K562 (cell line): ENCODE measurements around the gene TMEM214. TPM values are rescaled to one million over a fixed set of nuclear protein-coding genes. Genes with fewer than 3 reads are reported as not detected.

ENCODE experiments used
- CREBBP ChIP-seq: IDR thresholded peaks from one replicate; pipeline ENCODE4 v1.6.1; 2012; ENCODE audit warnings: low read depth, mild to moderate bottlenecking, control low read depth, inconsistent platforms, low read length
- CTCFL ChIP-seq: IDR thresholded peaks from 2 replicates; pipeline ENCODE4 v1.6.1; 2011; ENCODE audit warnings: borderline replicate concordance, low read depth, mild to moderate bottlenecking, moderate library complexity, low read length; ENCODE audit not compliant: insufficient read depth, poor library complexity, severe bottlenecking
- HIVEP1 ChIP-seq: fragments of 250-450 bp; sonication (Bioruptor Pico); IDR thresholded peaks from 2 replicates; pipeline ENCODE4 v1.4.0; 2020; ENCODE audit warnings: mild to moderate bottlenecking
- JUN ChIP-seq, 2 experiments: sonication (generic) in 1 of 2; formaldehyde crosslinking in 1 of 2; IDR thresholded peaks; 2 replicates each; pipeline versions ENCODE4 v1.6.1 to v1.8.0; 2012 to 2022; ENCODE audit warnings: borderline replicate concordance in 2 of 2, mild to moderate bottlenecking in 2 of 2, improper control_type of control experiment in 1 of 2, low read depth in 1 of 2, low read length in 1 of 2, missing genetic modification reagents in 1 of 2
- KLF6 ChIP-seq: fragments of 250-450 bp; sonication (Bioruptor Pico); IDR thresholded peaks from 2 replicates; pipeline ENCODE4 v1.4.0; 2020; ENCODE audit warnings: mild to moderate bottlenecking, moderate library complexity, borderline replicate concordance
- MAFG ChIP-seq: fragments of 450-650 bp; conservative IDR thresholded peaks from 2 replicates; pipeline ENCODE4 v1.6.1; 2016; ENCODE audit warnings: missing genetic modification characterization, missing compliant biosample characterization
- MAZ ChIP-seq, 2 experiments: fragments of 450-650 bp in 1 of 2; sonication (generic) in 1 of 2; formaldehyde crosslinking; IDR thresholded peaks in 1 of 2; conservative IDR thresholded peaks in 1 of 2; 2 replicates each; pipeline versions ENCODE4 v1.4.0 to v1.5.0; 2020; ENCODE audit warnings: mild to moderate bottlenecking in 1 of 2, missing genetic modification reagents in 1 of 2
- NFIC ChIP-seq: fragments of 450-650 bp; IDR thresholded peaks from 2 replicates; pipeline ENCODE4 v1.6.1; 2017; ENCODE audit warnings: mild to moderate bottlenecking, inconsistent platforms
- SMARCB1 ChIP-seq: IDR thresholded peaks from 2 replicates; pipeline ENCODE4 v1.6.1; 2011; ENCODE audit warnings: improper control_type of control experiment, low read depth; ENCODE audit not compliant: insufficient read length
- TBL1XR1 ChIP-seq, 2 experiments: IDR thresholded peaks; 2 replicates each; pipeline ENCODE4 v1.6.1; 2012; ENCODE audit warnings: improper control_type of control experiment in 2 of 2, low read length in 2 of 2, mild to moderate bottlenecking in 1 of 2
- ZBTB12 ChIP-seq: fragments of 250-450 bp; sonication (Bioruptor Pico); IDR thresholded peaks from 2 replicates; pipeline ENCODE4 v1.4.0; 2020
- ZBTB2 ChIP-seq: fragments of 450-650 bp; IDR thresholded peaks from 2 replicates; pipeline ENCODE4 v1.6.1; 2016; ENCODE audit warnings: antibody characterized with exemption
- polyA plus RNA-seq, 8 experiments: library from polyadenylated mRNA; depleted of rRNA in 4 of 8; stranded (reverse) in 5 of 8; unstranded in 3 of 8; fragments of >200 nt; fragmentation: Nextera tagmentation in 2 of 8; fragmentation: Illumina TruSeq in 1 of 8; extraction: Ambion mirVana in 2 of 8; extraction: Trizol in 1 of 8; gene quantifications; 2 replicates each; pipeline versions ENCODE4 v1.2.1 to v1.2.3, GENCODE V29; 2011 to 2014; ENCODE audit warnings: inconsistent platforms in 1 of 8, missing spikeins in 1 of 8
- total RNA-seq, 7 experiments: library from RNA; depleted of rRNA in 6 of 7; stranded (reverse); fragments of >200 nt in 6 of 7; fragmentation: Illumina TruSeq in 2 of 7; extraction: Trizol in 2 of 7; gene quantifications; 2 replicates each; pipeline versions ENCODE4 v1.2.1 to v1.2.3, GENCODE V29; 2011 to 2021; ENCODE audit warnings: low replicate concordance in 1 of 7

TMEM214 gene
- total and polyA plus RNA-seq, 9 of the 15 experiments (the other 6 are each of a cell fraction or from before 2014, with no cell fraction given), result 11.4 to 81.4 (median 44.1) TPM

- no peak for TF ChIP-seq MAZ (CRISPR knock-in tag; conservative IDR thresholded peaks at IDR 0.05 in 1 of 2, IDR thresholded peaks at IDR 0.05 in 1 of 2)
- TF ChIP-seq HIVEP1 (CRISPR knock-in tag), result no peak
- no peak for TF ChIP-seq ZBTB12 (CRISPR knock-in tag)
- no peak for TF ChIP-seq CREBBP
- no peak for TF ChIP-seq ZBTB2
- TF ChIP-seq TBL1XR1 (IDR thresholded peaks at IDR 0.05; ENCODE audit: low read length in 2 of 2), result no peak
- TF ChIP-seq KLF6 (CRISPR knock-in tag), result no peak
- TF ChIP-seq MAFG (tag), result no peak
- no peak for TF ChIP-seq JUN (IDR thresholded peaks at IDR 0.05; ENCODE audit: borderline replicate concordance, low read depth, low read length)
- TF ChIP-seq JUN (CRISPR knock-in tag; IDR thresholded peaks at IDR 0.05; ENCODE audit: borderline replicate concordance), result no peak
- TF ChIP-seq NFIC, result no peak
- TF ChIP-seq CTCFL, result no peak
- TF ChIP-seq SMARCB1, result no peak
- TF ChIP-seq, all 486 proteins: peak for 0
These were observed 40.2 kb downstream of the TMEM214 start (continued) for GRCh38 chr2:27072920-27073319.
